ENCODE data around the gene SLC26A2.
"Not testable (repeated sequence)": the region's sequence is repeated elsewhere in the genome, so short reads cannot be mapped to it uniquely, and the experiment has no call there.

SLC26A2 gene

GRCh38 chr5:150007050-150007449, 46.5 kb downstream of the SLC26A2 start:
- no peak for DNase-seq

GRCh38 chr5:150009671-150010387, 49.3 kb downstream of the SLC26A2 start:
- DNase-seq, result no peak

- DNase-seq, result no peak
These were observed 53.4 kb downstream of the SLC26A2 start for GRCh38 chr5:150013931-150014330.

- no peak for DNase-seq
These were observed 53.9 kb downstream of the SLC26A2 start for GRCh38 chr5:150014456-150014855.

GRCh38 chr5:150015415-150015814, 54.9 kb downstream of the SLC26A2 start:
- DNase-seq, result no peak

GRCh38 chr5:150016537-150016936, 56.0 kb downstream of the SLC26A2 start:
- DNase-seq, result no peak

GRCh38 chr5:150017226-150018005, 56.9 kb downstream of the SLC26A2 start:
- no peak for DNase-seq

- no peak for DNase-seq
These were observed 59.7 kb downstream of the SLC26A2 start for GRCh38 chr5:150020249-150020648.

- DNase-seq, result no peak
These were observed 61.1 kb downstream of the SLC26A2 start for GRCh38 chr5:150021491-150022157.

GRCh38 chr5:150022158-150022531, 61.6 kb downstream of the SLC26A2 start:
- peak; percentile 14 for DNase-seq

GRCh38 chr5:150022681-150023080, 62.1 kb downstream of the SLC26A2 start:
- no peak for DNase-seq

GRCh38 chr5:150023136-150023535, 62.6 kb downstream of the SLC26A2 start:
- DNase-seq, result no peak

- DNase-seq, result no peak
These were observed 63.9 kb downstream of the SLC26A2 start for GRCh38 chr5:150024346-150024984.

GRCh38 chr5:150026682-150027172, 66.2 kb downstream of the SLC26A2 start:
- no peak for DNase-seq

- DNase-seq, result not testable (repeated sequence)
These were observed 67.5 kb downstream of the SLC26A2 start for GRCh38 chr5:150028047-150028446.

GRCh38 chr5:150033334-150033733, 72.8 kb downstream of the SLC26A2 start:
- DNase-seq, result no peak

GRCh38 chr5:150034662-150035061, 74.1 kb downstream of the SLC26A2 start:
- DNase-seq, result no peak

- no peak for DNase-seq
These were observed 74.8 kb downstream of the SLC26A2 start for GRCh38 chr5:150035139-150035895.

GRCh38 chr5:150036513-150036912, 76.0 kb downstream of the SLC26A2 start:
- no peak for DNase-seq

Data from NCI-H2029 treated with DMSO at 0.1 percent for 48 hours (cell line).